ENCODE results near the gene TP53.
"Not testable (repeated sequence)": the region's sequence is repeated elsewhere in the genome, so short reads cannot be mapped to it uniquely, and the experiment has no call there.

TP53 gene

GRCh38 chr17:7677388-7678067, 9.8 kb downstream of the TP53 start:
- DNase-seq: no peak

GRCh38 chr17:7676533-7676932, 10.8 kb downstream of the TP53 start:
- no peak for DNase-seq

GRCh38 chr17:7674934-7675333, 12.4 kb downstream of the TP53 start:
- DNase-seq: no peak

- DNase-seq: no peak
Measured at GRCh38 chr17:7673239-7673638, 14.1 kb downstream of the TP53 start.

GRCh38 chr17:7668482-7668881, 18.8 kb downstream of the TP53 start:
- no peak for DNase-seq

GRCh38 chr17:7667656-7668406, 19.5 kb downstream of the TP53 start:
- DNase-seq: peak in 52 of 58 donors; percentile 21 to 93 (median 74)

- peak in 52 of 58 donors; percentile 22 to 90 (median 66) for DNase-seq
Measured at GRCh38 chr17:7656958-7657609, 30.2 kb downstream of the TP53 start.

GRCh38 chr17:7655541-7655840, 31.8 kb downstream of the TP53 start:
- DNase-seq: no peak

- peak in 2 of 58 donors; percentile 4 to 40 for DNase-seq
Measured at GRCh38 chr17:7654832-7655540, 32.3 kb downstream of the TP53 start.

- DNase-seq: peak in 3 of 58 donors; percentile 10 to 21 (median 11)
Measured at GRCh38 chr17:7652388-7653356, 34.6 kb downstream of the TP53 start.

- DNase-seq: peak in 37 of 58 donors; percentile 11 to 65 (median 37)
Measured at GRCh38 chr17:7651665-7652387, 35.5 kb downstream of the TP53 start.

- no peak for DNase-seq
Measured at GRCh38 chr17:7651097-7651664, 36.1 kb downstream of the TP53 start.

GRCh38 chr17:7650509-7651096, 36.7 kb downstream of the TP53 start, which contains the start of gene ATP1B2:
TSS of gene ATP1B2 (plus strand) at chr17:7650926. CDS start at chr17:7651519, 593 bp downstream.
- DNase-seq: peak in 53 of 58 donors; percentile 23 to 84 (median 67)

- no peak for DNase-seq
Measured at GRCh38 chr17:7647018-7647417, 40.3 kb downstream of the TP53 start.

- no peak for DNase-seq
Measured at GRCh38 chr17:7646457-7646856, 40.8 kb downstream of the TP53 start.

GRCh38 chr17:7644775-7645174, 42.5 kb downstream of the TP53 start:
- DNase-seq: no peak

GRCh38 chr17:7641635-7642034, 45.7 kb downstream of the TP53 start:
- not testable (repeated sequence) for DNase-seq

GRCh38 chr17:7640783-7641182, 46.5 kb downstream of the TP53 start:
- DNase-seq: no peak

- DNase-seq: no peak
Measured at GRCh38 chr17:7636163-7636562, 51.1 kb downstream of the TP53 start.
